Smooth muscle cell (in vitro differentiated cells): Measurements from ENCODE around the gene ADORA3. TPM values are rescaled to one million over a fixed set of nuclear protein-coding genes. Genes with fewer than 3 reads are reported as not detected.
A peak's percentile ranks its signal among the peaks of the same experiment; 100 is the strongest.

ENCODE experiments used
- DNase-seq: peaks from one replicate; lab custom pipeline; 2025; ENCODE audit not compliant: unreplicated experiment; lab: John Stamatoyannopoulos, UW
- H2AFZ ChIP-seq: fragments of 200-600 bp; sonication (generic); 2 replicates; pipeline ENCODE4 v1.6.0; 2016; ENCODE audit warnings: antibody characterized with exemption, low read depth, mild to moderate bottlenecking
- H3F3A ChIP-seq: fragments of 200-600 bp; sonication (generic); 2 replicates; pipeline ENCODE4 v1.6.0; 2017; ENCODE audit warnings: antibody characterized with exemption, low read depth
- H3K27ac ChIP-seq: fragments of 200-600 bp; sonication (generic); 2 replicates; pipeline ENCODE4 v1.5.1; 2016; ENCODE audit warnings: low read depth, mild to moderate bottlenecking
- H3K27me3 ChIP-seq: fragments of 200-600 bp; sonication (generic); 2 replicates; pipeline ENCODE4 v1.6.1; 2016; ENCODE audit warnings: low read depth, mild to moderate bottlenecking
- H3K36me3 ChIP-seq: fragments of 200-600 bp; sonication (generic); 2 replicates; pipeline ENCODE4 v1.5.1; 2016; ENCODE audit warnings: low read depth
- H3K4me1 ChIP-seq: fragments of 200-600 bp; sonication (generic); 2 replicates; pipeline ENCODE4 v1.5.1; 2016; ENCODE audit warnings: low read depth
- H3K4me2 ChIP-seq: fragments of 200-600 bp; sonication (generic); 2 replicates; pipeline ENCODE4 v1.6.0; 2016; ENCODE audit warnings: mild to moderate bottlenecking
- H3K4me3 ChIP-seq: fragments of 200-600 bp; sonication (generic); 2 replicates; pipeline ENCODE4 v1.5.1; 2016; ENCODE audit warnings: mild to moderate bottlenecking
- H3K79me2 ChIP-seq: fragments of 200-600 bp; sonication (generic); 2 replicates; pipeline ENCODE4 v1.6.0; 2016; ENCODE audit warnings: low read depth, mild to moderate bottlenecking
- H3K9ac ChIP-seq: fragments of 200-600 bp; sonication (generic); 2 replicates; pipeline ENCODE4 v1.6.0; 2016; ENCODE audit warnings: low read depth
- H3K9me3 ChIP-seq: fragments of 200-600 bp; sonication (generic); replicated peaks from 2 replicates; pipeline ENCODE4 v1.5.1; 2016; ENCODE audit warnings: low read depth
- H4K20me1 ChIP-seq: fragments of 200-600 bp; sonication (generic); 2 replicates; pipeline ENCODE4 v1.6.0; 2016; ENCODE audit warnings: low read depth
- CTCF ChIP-seq: fragments of 200-600 bp; sonication (generic); IDR thresholded peaks from 2 replicates; pipeline ENCODE4 v1.5.1; 2017; ENCODE audit warnings: borderline replicate concordance, mild to moderate bottlenecking, antibody characterized with exemption; ENCODE audit not compliant: insufficient read depth, poor library complexity, severe bottlenecking
- WGBS: methylation state at CpG from one replicate; pipeline ENCODE4 v1.1.7; 2016; ENCODE audit warnings: low lambda C conversion rate; 5-methylcytosine and 5-hydroxymethylcytosine counted together
- polyA plus RNA-seq: library from polyadenylated mRNA; unstranded; fragments of >200 nt; fragmentation: Nextera tagmentation; extraction: Ambion mirVana; gene quantifications from 2 replicates; pipeline ENCODE4 v1.2.1, GENCODE V29; 2016
- total RNA-seq: library from RNA; depleted of rRNA; stranded (reverse); fragments of >200 nt; gene quantifications from 2 replicates; pipeline ENCODE4 v1.2.3, GENCODE V29; 2014

The ADORA3 gene
- total and polyA plus RNA-seq, 2 experiments from 2014 or later: not detected

GRCh38 chr1:111507411-111508201 lies 4.2 kb upstream of the ADORA3 start:
- Histone ChIP-seq H3K9me3 (no peaks in the 10 kb centered on the region), H3K4me2 (peak overlapping the region; percentile 85), H4K20me1 (no peaks in the 10 kb centered on the region), H3K36me3 (no peaks in the 10 kb centered on the region), H3F3A (peaks cover 6% of the 10 kb centered on the region), H3K27me3 (no peaks in the 10 kb centered on the region), H2AFZ (peak overlapping the region; percentile 98), H3K4me3 (peak overlapping the region; percentile 43), H3K4me1 (peaks cover 6% of the 10 kb centered on the region), H3K27ac (peak overlapping the region; percentile 92), H3K9ac (peak overlapping the region; percentile 64), H3K79me2 (no peaks in the 10 kb centered on the region)
- DNase-seq: peak; percentile 85
- 12% methylated on average over 15 of the region's 15 CpGs for WGBS
- no peak for TF ChIP-seq CTCF

GRCh38 chr1:111506561-111506960 lies 3.1 kb upstream of the ADORA3 start:
- no peaks in the 10 kb centered on the region for H3K36me3 ChIP-seq
- no peak overlapping the region for H3K4me2 ChIP-seq
- peaks cover 6% of the 10 kb centered on the region for H3K4me1 ChIP-seq
- no peak overlapping the region for H2AFZ ChIP-seq
- WGBS: 51% methylated on average over 2 of the region's 2 CpGs
- H3K9ac ChIP-seq: no peak overlapping the region
- DNase-seq: no peak
- H3K79me2 ChIP-seq: no peaks in the 10 kb centered on the region
- peaks cover 6% of the 10 kb centered on the region for H3F3A ChIP-seq
- H3K4me3 ChIP-seq: no peak overlapping the region
- no peaks in the 10 kb centered on the region for H4K20me1 ChIP-seq
- no peak for TF ChIP-seq CTCF
- H3K27me3 ChIP-seq: no peaks in the 10 kb centered on the region
- H3K9me3 ChIP-seq: no peaks in the 10 kb centered on the region
- H3K27ac ChIP-seq: no peak overlapping the region

- Histone ChIP-seq H3K4me2 (no peak overlapping the region), H3K27me3 (peaks cover 4% of the 10 kb centered on the region), H3K9me3 (no peaks in the 10 kb centered on the region), H3F3A (peaks cover 6% of the 10 kb centered on the region), H3K4me3 (no peak overlapping the region), H3K27ac (no peak overlapping the region), H4K20me1 (no peaks in the 10 kb centered on the region), H2AFZ (no peak overlapping the region), H3K79me2 (no peaks in the 10 kb centered on the region), H3K9ac (no peak overlapping the region), H3K36me3 (no peaks in the 10 kb centered on the region), H3K4me1 (peaks cover 6% of the 10 kb centered on the region)
- no peak for DNase-seq
- no peak for TF ChIP-seq CTCF
- 97% methylated on average over 6 of the region's 6 CpGs for WGBS
These were observed 2.2 kb upstream of the ADORA3 start for GRCh38 chr1:111505641-111506119.

- Histone ChIP-seq H3F3A (peaks cover 6% of the 10 kb centered on the region), H3K9me3 (no peaks in the 10 kb centered on the region), H3K4me2 (no peak overlapping the region), H3K27me3 (peaks cover 7% of the 10 kb centered on the region), H3K36me3 (no peaks in the 10 kb centered on the region), H3K4me3 (no peak overlapping the region), H3K27ac (no peak overlapping the region), H2AFZ (no peak overlapping the region), H4K20me1 (no peaks in the 10 kb centered on the region), H3K9ac (no peak overlapping the region), H3K79me2 (no peaks in the 10 kb centered on the region), H3K4me1 (peaks cover 6% of the 10 kb centered on the region)
- no peak for TF ChIP-seq CTCF
- WGBS: 90% methylated on average over 6 of the region's 6 CpGs
- DNase-seq: no peak
These were observed 664 bp upstream of the ADORA3 start for GRCh38 chr1:111504097-111504496.
